PC-3 (cell line): ENCODE data around the gene ZSWIM1.

ENCODE experiments used
- EZH2 ChIP-seq: fragments of 300-600 bp; sonication (generic); IDR thresholded peaks from one replicate; pipeline ENCODE4 v1.6.1; 2017; ENCODE audit warnings: antibody characterized with exemption, mild to moderate bottlenecking, low read length; ENCODE audit not compliant: unreplicated experiment
- EZH2phosphoT487 ChIP-seq: fragments of 300-600 bp; sonication (generic); IDR thresholded peaks from 2 replicates; pipeline ENCODE4 v1.6.1; 2018; ENCODE audit warnings: mild to moderate bottlenecking, antibody characterized with exemption, low read length, borderline replicate concordance
- TF ChIP-seq, protein P1 (sequence below): fragments of 300-600 bp; sonication (generic); conservative IDR thresholded peaks from 2 replicates; pipeline ENCODE4 v1.5.1; 2017; ENCODE audit warnings: antibody characterized with exemption, low read depth, mild to moderate bottlenecking, low read length

GRCh38 chr20:45925821-45926506 is 44.9 kb downstream of the ZSWIM1 start:
- TF ChIP-seq, protein P1, sequence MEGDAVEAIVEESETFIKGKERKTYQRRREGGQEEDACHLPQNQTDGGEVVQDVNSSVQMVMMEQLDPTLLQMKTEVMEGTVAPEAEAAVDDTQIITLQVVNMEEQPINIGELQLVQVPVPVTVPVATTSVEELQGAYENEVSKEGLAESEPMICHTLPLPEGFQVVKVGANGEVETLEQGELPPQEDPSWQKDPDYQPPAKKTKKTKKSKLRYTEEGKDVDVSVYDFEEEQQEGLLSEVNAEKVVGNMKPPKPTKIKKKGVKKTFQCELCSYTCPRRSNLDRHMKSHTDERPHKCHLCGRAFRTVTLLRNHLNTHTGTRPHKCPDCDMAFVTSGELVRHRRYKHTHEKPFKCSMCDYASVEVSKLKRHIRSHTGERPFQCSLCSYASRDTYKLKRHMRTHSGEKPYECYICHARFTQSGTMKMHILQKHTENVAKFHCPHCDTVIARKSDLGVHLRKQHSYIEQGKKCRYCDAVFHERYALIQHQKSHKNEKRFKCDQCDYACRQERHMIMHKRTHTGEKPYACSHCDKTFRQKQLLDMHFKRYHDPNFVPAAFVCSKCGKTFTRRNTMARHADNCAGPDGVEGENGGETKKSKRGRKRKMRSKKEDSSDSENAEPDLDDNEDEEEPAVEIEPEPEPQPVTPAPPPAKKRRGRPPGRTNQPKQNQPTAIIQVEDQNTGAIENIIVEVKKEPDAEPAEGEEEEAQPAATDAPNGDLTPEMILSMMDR = no peak
- TF ChIP-seq EZH2phosphoT487 (no peak), EZH2 (no peak)
